Activated CD4-positive, CD25-positive, alpha-beta regulatory T cell treated with anti-CD3 and anti-CD28 coated beads, Interleukin-2, amount 50 U/mL, for 72 hours (primary cell): ENCODE measurements around the gene CREB3L2.

ENCODE experiments used
- DNase-seq: peaks from one replicate; pipeline ENCODE4 v3.0.0; 2021

Gene CREB3L2

GRCh38 chr7:137966641-137967142 lies 35.2 kb downstream of the CREB3L2 start:
- DNase-seq, result no peak

GRCh38 chr7:137965942-137966640 lies 35.8 kb downstream of the CREB3L2 start:
- DNase-seq, result no peak

- DNase-seq, result no peak
Observed at GRCh38 chr7:137964824-137965545, 36.9 kb downstream of the CREB3L2 start.

- no peak for DNase-seq
Observed at GRCh38 chr7:137962875-137963507, 38.9 kb downstream of the CREB3L2 start.

GRCh38 chr7:137962491-137962874 lies 39.4 kb downstream of the CREB3L2 start:
- DNase-seq, result no peak

GRCh38 chr7:137961200-137962177 lies 40.4 kb downstream of the CREB3L2 start:
- no peak for DNase-seq

- no peak for DNase-seq
Observed at GRCh38 chr7:137960020-137960419, 41.9 kb downstream of the CREB3L2 start.

GRCh38 chr7:137958470-137959431 lies 43.1 kb downstream of the CREB3L2 start:
- no peak for DNase-seq

GRCh38 chr7:137957887-137958286 lies 44.0 kb downstream of the CREB3L2 start:
- no peak for DNase-seq

GRCh38 chr7:137956591-137956990 lies 45.3 kb downstream of the CREB3L2 start:
- DNase-seq, result no peak

GRCh38 chr7:137956183-137956582 lies 45.7 kb downstream of the CREB3L2 start:
- no peak for DNase-seq

GRCh38 chr7:137954614-137955013 lies 47.3 kb downstream of the CREB3L2 start:
- no peak for DNase-seq

- no peak for DNase-seq
Observed at GRCh38 chr7:137953665-137954470, 48.0 kb downstream of the CREB3L2 start.

- no peak for DNase-seq
Observed at GRCh38 chr7:137953043-137953664, 48.7 kb downstream of the CREB3L2 start.

- no peak for DNase-seq
Observed at GRCh38 chr7:137952426-137952805, 49.5 kb downstream of the CREB3L2 start.

- no peak for DNase-seq
Observed at GRCh38 chr7:137951700-137952425, 50.0 kb downstream of the CREB3L2 start.

- DNase-seq, result no peak
Observed at GRCh38 chr7:137950967-137951366, 50.9 kb downstream of the CREB3L2 start.

GRCh38 chr7:137950263-137950621 lies 51.6 kb downstream of the CREB3L2 start:
- DNase-seq, result no peak
